GM19468 (cell line): ENCODE measurements around the gene SH3TC1.

ENCODE experiments used
- ATAC-seq: cut with Tn5 transposase; IDR thresholded peaks from one replicate; pipeline ENCODE4 v1.9.1; 2021; ENCODE audit warnings: mild to moderate bottlenecking, moderate library complexity, moderate number of reproducible peaks; ENCODE audit not compliant: unreplicated experiment; ENCODE audit errors: extremely low read depth

Gene SH3TC1

DNA sequence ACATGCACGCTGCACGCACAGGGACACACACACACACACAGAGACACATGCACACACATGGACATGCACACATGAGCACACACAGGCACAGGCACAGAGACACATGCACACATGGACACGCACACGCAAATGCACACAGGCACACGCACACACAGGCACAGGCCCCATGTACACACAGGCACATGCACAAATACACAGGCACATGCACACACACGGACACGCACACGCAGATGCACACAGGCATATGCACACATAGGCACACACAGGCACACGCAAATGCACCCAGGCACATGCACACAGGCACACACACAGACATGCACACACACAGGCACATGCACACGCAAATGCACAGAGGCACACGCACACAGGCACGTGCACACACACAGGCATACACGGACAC is 40.1 kb downstream of the SH3TC1 start:
- ATAC-seq, result no peak

DNA sequence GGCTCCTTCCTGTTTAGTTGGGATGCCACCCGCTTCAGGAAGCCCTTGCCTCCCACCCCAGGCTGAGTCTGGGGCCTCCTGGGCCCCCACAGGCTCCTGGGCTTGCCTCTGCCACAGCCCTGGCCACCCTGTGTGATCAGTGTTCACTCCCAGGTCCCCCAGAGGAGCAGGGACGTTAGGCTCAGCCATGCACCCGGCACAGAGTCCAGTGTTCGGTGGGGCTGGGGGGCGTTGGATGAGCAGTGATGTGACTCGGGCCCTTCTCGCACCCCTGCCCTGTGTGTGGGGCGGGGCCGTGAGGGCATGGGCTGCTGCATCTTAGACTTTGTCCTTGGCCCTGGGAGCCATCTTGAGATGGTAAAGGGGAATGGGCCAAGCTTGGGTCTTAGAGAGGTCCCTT is 40.6 kb downstream of the SH3TC1 start:
- no peak for ATAC-seq

DNA sequence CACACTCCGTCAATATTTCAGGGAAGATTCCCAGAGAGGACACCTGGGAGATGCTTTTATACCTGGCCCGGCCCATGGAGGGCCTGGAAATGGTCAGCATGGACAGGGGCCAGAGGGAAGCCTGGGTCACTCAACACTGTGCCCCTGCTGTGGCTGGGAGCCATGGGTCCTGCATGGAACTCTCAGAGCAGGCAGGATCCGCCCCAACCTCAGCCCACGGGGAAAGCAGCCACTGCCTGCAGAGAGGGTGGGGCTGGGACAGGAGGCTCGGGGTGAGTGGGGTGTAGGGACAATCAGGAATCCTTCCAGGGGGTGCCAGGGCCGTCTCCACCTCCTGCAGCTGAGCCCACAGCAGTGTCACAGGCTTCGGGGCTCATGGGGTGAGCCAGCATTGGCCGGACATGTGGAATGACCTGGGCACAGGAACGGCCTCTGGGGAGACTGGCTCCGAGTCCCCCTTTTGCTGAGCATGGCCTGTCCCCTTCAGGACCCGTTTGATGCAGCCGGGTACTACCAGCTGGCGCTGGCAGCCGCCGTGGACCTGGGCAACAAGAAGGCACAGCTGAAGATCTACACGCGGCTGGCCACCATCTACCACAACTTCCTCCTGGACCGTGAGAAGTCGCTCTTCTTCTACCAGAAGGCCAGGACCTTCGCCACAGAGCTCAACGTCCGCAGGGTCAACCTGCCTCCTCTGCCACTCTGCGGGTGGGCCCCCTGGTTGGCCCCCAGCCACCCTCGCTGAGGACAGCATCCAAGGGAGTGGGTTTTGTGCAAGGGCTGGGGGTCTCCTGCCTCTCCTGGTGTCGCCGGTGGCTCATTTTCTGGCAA is 41.3 kb downstream of the SH3TC1 start:
- ATAC-seq, result no peak

DNA sequence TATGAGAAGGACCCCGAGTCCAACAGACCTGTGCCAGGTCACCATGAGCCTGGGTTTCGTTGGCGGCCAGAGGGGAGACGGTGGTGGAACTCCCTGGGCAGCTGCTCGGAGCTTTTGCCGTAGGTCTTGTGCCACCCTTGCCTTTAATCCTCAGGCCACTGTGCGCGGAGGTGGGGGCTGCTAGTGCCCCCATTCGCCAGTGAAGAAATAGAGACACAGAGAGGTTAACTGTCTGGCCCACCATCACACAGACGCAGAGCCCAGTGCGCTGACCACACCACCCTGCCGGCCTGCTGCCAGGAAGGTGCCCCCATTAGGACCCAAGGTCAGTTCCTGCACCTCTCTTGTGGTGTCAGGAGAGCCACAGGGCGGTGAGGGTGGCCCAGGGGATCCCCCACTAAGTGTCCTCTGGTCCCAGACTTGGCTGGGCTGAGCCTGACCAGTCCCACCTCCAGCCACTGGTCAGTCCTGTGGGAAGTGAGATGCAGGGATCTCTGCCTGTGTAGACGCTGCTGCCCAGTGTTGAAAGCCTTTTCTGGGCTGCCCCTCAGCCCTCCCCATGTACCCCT is 42.2 kb downstream of the SH3TC1 start:
- no peak for ATAC-seq

DNA sequence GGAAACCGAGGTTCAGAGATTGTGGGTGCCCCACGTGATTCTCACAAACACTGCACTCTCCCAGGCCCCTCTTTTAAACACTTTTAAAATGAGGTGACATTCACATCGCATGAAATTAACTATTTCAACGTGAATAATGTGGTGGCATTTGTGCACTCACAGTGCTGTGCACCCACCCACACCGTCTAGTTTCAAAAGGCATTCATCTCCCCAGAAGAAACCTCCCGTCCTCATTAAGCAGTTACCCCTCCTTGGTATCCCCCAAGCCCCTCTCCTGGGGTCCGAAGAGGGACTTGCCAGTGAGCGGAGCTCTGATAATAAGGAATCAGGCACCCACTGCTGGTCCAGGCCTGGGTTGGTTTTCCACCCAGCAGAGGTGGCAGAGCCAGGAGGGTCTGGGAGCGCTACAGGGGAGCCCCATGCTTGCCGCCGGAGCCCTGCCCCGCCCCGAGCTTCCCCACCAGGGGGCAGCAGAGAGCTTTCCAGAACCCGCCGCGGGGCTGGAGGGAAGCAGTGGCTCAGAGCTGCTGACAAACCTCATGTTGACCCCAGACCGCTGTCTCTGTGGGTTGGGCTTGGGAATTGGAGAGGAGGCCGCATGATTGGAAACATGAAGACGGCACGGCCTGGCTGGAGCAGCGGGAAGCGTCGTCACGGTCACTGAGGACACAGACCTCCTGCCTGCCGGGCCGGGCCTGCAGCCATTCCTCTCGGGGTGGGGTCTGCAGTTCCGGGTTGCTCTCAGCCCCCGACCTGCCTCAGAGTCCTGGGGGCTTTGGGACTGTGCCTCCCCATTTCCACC is 43.0 kb downstream of the SH3TC1 start:
- ATAC-seq, result no peak

GRCh38 chr4:8242782-8243560 is 43.9 kb downstream of the SH3TC1 start:
- no peak for ATAC-seq

- ATAC-seq, result no peak
These were observed 45.1 kb downstream of the SH3TC1 start for GRCh38 chr4:8244001-8244757.

GRCh38 chr4:8244931-8245460 is 45.9 kb downstream of the SH3TC1 start:
- ATAC-seq, result no peak

DNA sequence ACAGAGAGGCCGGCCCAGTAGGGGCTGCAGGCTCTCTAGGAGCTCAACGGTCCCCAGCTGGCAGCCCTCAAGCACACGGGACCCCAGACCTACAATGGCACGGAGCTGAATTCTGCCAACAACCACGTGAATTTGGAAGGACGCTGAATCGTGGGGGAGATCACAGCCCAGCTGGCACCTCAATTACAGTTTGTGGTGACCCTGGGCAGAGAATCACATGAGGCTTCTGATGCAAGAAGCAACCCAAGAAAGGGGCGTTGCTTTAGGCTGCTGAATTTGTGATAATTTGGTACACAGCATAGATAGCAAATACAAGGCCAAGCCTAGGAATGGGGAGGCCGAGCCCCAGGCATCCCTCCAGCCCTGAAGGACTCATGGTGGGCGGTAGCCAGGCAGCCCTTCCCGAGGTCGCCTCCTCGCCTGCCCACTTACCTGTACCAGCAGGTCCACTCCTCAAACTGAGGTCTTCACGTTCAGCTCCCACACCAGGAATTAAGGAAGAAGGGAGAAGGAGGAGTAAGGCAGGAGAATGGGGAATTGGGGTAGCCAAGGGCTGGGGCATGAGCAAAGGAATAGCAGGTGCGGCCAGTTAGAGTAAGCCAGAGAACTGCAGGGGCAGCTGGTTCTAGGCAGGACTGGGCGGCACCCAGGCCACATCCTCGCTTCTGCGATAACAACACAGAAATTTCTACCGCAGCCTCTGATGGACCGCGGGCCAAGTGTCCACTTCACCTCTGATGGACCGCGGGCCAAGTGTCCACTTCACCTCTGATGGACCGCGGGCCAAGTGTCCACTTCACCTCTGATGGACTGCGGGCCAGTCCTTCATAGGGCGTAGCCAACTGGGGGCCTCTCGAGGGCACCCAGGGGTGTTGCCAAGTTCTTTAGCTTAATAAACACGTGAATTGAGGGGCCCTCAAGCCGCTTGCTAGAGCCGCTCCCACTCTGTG is 47.1 kb downstream of the SH3TC1 start:
- ATAC-seq, result no peak

- ATAC-seq, result no peak
These were observed 48.2 kb downstream of the SH3TC1 start for GRCh38 chr4:8247047-8247930.

DNA sequence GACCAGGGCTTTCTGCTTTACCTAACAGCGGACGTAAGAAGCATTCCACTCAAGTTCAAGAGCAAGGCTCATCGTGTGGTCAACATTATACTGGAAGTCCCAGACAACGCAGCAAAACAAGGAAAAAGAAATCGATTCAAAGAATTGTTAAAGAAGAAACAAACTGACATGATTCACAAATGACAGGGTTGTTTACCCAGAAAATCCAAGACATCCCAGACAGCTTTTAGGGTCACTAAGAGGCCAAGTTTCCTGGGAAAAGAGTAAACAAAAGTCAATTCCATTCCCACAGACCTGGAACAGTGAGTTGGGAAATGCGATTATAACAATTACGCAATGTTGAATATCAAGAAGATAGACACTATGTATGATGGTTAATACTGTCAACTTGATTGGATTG is 49.0 kb downstream of the SH3TC1 start:
- ATAC-seq, result no peak

- no peak for ATAC-seq
These were observed 51.1 kb downstream of the SH3TC1 start for GRCh38 chr4:8250227-8250626.

DNA sequence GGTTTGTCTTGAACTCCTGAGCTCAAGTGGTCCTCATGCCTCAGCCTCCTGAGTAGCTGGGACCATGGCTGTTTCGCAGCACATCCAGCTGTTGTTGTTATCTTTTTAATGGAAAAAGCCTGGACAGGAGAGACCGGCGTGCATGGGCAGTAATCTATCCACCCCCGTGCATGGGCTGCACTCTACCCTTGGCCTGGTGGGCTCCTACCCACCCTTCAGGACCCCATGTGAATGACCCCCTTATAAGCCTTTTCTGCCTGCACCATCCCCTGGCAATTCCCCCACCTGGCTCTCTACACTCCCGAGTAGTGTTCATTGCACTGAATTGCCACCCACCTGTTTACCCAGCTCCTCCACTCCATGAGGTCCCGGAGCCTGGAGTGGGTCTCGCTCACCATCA is 51.5 kb downstream of the SH3TC1 start:
- ATAC-seq, result no peak

DNA sequence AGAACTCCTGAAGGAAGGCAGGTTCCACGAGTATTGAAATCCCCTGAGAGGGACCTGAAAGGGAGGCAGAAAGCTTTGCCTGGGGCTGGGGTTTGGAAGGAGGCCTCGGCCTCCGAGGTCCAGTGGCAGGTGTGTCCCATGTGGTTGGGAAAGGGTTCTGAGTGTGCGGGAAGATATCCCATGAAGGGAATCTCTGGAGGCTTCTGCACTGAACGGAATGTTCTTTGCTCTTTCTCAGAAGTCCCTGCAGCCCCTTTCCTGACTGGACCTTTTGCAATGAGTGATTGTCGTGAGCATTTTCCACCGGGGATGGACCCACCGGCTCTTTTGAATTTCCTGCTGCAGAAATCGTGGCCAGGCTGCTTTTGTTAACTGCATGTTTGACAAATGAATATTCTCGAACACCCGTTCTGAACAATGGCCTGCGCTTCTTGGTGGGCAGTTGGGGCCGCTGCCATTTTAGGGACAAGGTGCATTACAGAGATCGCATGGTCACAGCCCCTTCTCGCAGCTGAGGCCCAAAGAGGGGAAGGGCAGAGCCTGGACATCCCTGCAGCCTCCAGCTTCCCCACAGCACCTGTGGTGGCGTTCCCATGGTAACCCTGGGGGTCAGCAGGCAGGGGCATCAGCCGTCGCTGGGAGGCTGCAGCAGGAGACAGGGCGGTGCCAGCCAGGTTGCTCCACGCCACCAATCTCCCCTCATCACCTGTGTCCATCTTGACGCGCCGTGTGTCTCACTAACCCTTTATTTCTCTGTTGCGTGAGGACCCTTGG is 52.2 kb downstream of the SH3TC1 start:
- no peak for ATAC-seq

DNA sequence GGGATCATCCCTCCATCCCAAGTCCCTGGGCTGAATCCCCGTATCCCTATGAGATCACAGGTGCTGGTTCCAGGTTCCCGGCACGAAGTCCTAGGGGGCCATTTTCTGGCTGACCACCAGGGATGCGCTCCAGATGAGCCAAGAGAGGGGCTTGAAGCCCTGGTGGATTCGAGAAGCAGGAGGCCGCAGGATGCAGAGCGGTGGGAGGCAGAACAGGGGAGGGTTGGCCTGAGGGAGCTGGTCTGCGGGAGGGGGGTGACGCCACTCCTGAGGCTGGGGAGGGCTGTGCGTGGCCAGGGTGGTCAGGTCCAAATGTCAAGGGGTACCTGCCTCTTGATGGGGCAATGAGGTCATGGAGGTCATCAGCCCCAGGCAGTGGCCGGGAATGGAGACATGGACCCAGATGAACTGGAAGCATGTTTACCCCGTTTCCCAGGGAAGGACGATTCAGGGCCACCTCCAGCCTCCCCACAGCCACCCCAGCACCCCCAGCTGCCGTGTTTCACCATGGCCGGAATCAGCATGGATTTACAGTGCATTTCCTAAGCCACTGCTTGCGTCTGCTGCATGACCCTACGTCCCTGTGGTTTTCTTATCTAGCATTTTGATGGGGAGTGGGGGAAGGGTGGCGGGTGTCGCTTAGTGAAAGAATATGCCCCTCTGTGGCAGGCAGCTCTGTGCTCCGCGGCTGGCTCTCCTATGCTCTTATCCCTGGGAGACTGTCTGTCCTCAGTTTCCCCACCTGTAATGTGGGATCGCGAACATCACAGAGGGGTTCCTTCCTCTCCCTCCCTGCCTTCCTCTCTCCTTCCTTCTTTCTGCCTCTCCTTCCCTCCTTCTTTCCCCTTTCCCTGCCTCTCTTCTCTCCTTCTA is 53.4 kb downstream of the SH3TC1 start:
- no peak for ATAC-seq

GRCh38 chr4:8254076-8254475 is 55.0 kb downstream of the SH3TC1 start:
- ATAC-seq, result no peak
